Colon (tissue), 2 donors: ENCODE results near the gene UST.

Source experiments
- FAIRE-seq: peaks from 2 replicates; lab custom pipeline; 2012; peaks lifted over from hg19 to GRCh38; lab: Jason Lieb, UNC
- donor health status: control.
- donor health status: control.

UST gene

GRCh38 chr6:149041953-149042352, 295.1 kb downstream of the UST start:
- no peak for FAIRE-seq

- FAIRE-seq, result no peak
Measured at GRCh38 chr6:149043476-149044130, 296.8 kb downstream of the UST start.

GRCh38 chr6:149044528-149044927, 297.7 kb downstream of the UST start:
- FAIRE-seq, result no peak

DNA sequence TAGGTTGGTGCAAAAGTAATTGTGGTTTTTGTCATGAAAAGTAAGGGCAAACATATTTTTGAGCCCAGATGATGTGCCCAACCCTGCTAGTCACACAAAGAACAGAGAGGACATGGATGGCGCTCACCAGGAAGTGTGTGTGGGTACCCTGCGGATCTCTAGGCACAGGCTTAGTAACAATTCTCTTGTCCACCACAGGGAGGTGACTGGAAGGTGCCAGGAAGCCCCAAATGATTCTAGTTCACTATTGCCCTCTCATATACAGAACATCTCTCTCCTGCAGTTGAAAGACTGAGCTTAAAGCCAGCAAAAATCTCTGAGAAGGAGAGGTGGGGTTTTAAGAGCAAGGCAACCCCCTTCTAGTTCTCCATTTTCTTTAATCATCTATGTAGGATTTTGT, 298.6 kb downstream of the UST start:
- no peak for FAIRE-seq

- FAIRE-seq, result no peak
Measured at GRCh38 chr6:149046164-149046821, 299.5 kb downstream of the UST start.

GRCh38 chr6:149046822-149047246, 300.0 kb downstream of the UST start:
- no peak for FAIRE-seq

DNA sequence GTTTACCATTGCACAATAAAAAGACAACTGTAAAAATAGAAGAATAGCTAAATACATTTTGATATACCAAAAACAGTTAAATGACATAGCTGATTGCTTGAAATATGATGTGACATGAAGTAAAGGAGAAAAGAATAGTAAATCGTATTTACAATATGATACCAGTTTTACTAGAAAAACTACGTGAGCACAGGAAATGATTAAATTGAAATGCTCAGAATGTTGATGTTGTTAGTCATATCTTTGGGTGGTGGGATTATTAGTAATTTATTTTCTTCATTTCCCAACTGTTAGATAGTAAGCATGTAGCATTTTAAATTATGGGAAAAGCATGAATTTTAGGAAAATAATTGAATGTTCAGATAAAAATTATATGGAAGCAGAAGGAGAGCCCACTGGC, 302.4 kb downstream of the UST start:
- no peak for FAIRE-seq

DNA sequence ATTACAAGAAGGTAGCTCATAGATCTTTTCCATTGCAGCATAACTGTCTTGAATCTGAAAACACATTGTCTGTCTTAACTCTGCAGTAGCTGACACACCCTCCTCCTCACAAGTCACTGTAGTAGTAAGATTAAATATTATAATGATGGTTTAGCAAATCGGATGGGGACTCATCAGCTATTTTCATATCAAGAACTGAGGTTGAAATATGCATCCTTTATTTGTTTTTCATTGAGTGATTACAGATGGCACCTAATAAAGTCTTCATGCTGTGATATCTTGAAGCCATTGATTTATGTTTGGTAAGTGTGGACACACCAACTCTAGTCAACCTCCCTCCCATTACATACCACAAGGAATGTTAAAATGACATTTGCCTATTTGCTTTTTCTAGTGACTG, 303.3 kb downstream of the UST start:
- no peak for FAIRE-seq

DNA sequence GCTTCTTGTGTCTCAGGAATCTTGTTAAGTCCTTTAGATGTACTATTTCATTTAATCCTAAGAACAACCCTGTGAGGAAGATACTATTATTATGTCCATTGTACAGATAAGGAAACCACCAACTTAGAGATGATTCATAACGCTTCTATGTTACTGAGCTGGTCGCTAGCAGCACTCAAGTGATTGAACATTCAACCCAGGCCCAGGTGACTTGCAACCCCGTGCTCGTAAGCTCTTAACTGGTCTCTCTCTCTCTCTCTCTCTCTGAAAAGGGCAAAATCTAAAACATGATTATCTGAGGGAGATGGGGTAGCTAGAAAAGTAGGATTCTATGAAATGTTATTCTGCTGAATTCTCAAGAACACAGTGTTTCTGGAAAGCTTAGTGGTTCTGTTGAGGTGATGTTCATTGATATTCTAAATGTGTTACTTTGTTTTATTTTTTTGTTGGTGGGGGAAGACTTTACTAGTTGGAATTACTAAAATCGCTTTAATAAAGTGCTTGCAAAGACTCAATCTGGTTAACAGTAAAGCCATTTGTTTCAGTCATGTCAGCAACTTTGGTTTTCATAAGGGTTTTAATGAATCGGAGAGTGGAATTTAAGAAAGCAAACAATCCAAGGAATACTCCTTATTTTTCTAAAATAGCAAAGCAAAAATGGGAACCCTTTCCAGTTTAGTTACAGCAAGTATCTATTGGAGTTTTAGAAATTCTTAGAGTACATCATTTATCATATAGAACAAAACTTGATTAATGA, 305.7 kb downstream of the UST start:
- no peak for FAIRE-seq

DNA sequence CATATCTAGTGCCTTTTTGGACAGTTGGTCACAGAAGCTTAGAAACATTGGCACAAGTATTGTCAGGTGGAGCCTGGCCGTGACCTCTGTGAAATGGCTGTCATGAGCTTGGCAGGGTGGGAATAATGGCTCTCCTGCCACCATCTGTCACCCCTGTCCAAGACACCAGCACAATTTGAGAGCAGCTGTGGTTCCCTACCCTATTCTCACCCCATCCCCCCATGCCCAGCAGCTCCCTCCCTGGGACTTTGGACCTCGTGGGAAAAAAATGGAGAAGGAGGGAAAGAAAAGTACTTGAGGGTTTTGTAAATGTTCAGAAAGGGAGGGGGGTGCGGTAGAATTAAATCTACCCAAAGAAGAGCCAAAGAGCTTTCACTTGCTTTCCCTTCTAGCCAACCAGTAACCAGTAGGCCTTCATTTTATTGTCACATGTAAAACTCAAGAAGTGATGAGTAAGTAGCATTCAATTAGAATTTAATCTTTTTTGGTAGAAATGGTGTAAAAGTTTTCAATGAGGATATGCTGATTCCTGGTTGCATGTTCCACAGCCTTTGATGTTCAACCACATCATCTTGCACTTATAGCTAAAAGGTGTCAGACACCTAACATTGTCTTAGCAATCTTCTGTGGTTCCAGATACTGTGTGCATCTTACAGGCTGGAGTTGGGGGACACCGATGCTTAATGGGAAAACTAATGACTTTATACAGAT, 307.2 kb downstream of the UST start:
- FAIRE-seq, result no peak

DNA sequence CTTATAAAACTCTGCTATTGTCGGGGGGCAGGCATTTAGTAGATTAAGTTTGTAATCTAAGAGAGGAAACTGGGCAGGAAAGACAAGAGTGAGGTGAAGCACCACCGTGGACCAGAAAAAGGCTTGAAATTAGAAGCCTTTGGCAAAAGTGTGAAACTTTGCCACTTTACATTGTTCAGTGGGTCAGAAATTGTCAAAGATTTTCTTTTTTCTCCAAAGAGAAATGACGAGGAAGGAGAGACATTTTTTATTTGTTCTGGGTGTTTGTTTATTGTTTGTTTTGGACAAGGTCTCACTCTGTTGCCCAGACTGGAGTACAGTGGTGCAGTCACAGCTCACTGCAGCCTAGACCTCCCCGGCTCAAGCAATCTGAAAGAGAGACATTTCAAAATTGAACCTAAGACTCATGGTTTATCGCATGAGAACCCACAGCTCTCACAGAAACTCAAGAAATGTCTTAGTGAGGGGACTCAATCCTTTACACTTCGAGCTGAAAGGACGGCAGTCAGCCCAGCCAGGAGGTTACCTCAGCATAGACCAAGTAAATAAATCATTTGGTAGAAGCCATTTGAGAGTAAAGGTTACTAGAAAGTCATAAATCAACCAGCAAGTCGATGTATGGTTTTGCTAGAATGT, 307.8 kb downstream of the UST start:
- no peak for FAIRE-seq

GRCh38 chr6:149055195-149055899, 308.5 kb downstream of the UST start:
- no peak for FAIRE-seq

GRCh38 chr6:149056777-149057463, 310.1 kb downstream of the UST start:
- no peak for FAIRE-seq

- peak; percentile 53 for FAIRE-seq
Measured at GRCh38 chr6:149057464-149057840, 310.6 kb downstream of the UST start.

- no peak for FAIRE-seq
Measured at GRCh38 chr6:149059557-149059956, 312.7 kb downstream of the UST start.

GRCh38 chr6:149060300-149060984, 313.6 kb downstream of the UST start:
- no peak for FAIRE-seq

GRCh38 chr6:149060985-149061760, 314.3 kb downstream of the UST start:
- no peak for FAIRE-seq

DNA sequence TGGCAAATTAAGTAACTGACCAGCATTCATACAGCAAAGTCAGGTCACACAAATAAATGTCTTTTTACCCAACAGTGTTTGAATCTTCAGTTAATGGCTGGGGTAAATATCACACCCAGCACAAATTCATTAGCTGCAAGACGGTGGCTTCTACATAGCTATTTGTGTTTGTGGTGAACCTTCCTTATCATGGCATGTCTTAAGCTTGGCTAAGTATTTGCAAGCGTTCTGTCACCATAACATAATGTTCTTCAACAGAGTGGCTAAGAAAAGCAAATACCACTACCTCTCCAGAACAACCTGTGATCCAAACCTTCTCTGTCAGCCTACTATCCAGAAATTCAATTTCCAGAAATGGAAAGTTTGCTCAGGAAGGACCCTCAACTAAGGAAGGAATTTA, 315.1 kb downstream of the UST start:
- FAIRE-seq, result no peak

GRCh38 chr6:149062653-149063348, 316.0 kb downstream of the UST start:
- no peak for FAIRE-seq
